HepG2 (cell line): ENCODE results near the gene HIVEP2.

ENCODE experiments used
- HNRNPLL ChIP-seq: fragments of 200-400 bp; formaldehyde crosslinking; IDR thresholded peaks from 2 replicates; pipeline ENCODE4 v1.6.1; 2017; ENCODE audit warnings: mild to moderate bottlenecking, low read depth, low read length; ENCODE audit not compliant: poor library complexity, severe bottlenecking
- SALL1 ChIP-seq: sonication (generic); formaldehyde crosslinking; IDR thresholded peaks from 2 replicates; pipeline ENCODE4 v1.8.0; 2022; ENCODE audit warnings: mild to moderate bottlenecking, missing genetic modification reagents
- TRIM24 ChIP-seq: sonication (generic); formaldehyde crosslinking; IDR thresholded peaks from 2 replicates; pipeline ENCODE4 v1.8.0; 2022; ENCODE audit warnings: mild to moderate bottlenecking, missing genetic modification reagents
- TF ChIP-seq, protein P1 (sequence below): sonication (generic); formaldehyde crosslinking; IDR thresholded peaks from 2 replicates; pipeline ENCODE4 v1.4.0; 2020; ENCODE audit warnings: missing genetic modification reagents
- TF ChIP-seq, protein P2 (sequence below): sonication (generic); formaldehyde crosslinking; IDR thresholded peaks from 2 replicates; pipeline ENCODE4 v1.5.0; 2020; ENCODE audit warnings: mild to moderate bottlenecking, missing genetic modification reagents, moderate library complexity
- TF ChIP-seq, protein P3 (sequence below): sonication (generic); formaldehyde crosslinking; IDR thresholded peaks from 2 replicates; pipeline ENCODE4 v1.4.0; 2020; ENCODE audit warnings: low read depth, mild to moderate bottlenecking, missing genetic modification reagents

DNA sequence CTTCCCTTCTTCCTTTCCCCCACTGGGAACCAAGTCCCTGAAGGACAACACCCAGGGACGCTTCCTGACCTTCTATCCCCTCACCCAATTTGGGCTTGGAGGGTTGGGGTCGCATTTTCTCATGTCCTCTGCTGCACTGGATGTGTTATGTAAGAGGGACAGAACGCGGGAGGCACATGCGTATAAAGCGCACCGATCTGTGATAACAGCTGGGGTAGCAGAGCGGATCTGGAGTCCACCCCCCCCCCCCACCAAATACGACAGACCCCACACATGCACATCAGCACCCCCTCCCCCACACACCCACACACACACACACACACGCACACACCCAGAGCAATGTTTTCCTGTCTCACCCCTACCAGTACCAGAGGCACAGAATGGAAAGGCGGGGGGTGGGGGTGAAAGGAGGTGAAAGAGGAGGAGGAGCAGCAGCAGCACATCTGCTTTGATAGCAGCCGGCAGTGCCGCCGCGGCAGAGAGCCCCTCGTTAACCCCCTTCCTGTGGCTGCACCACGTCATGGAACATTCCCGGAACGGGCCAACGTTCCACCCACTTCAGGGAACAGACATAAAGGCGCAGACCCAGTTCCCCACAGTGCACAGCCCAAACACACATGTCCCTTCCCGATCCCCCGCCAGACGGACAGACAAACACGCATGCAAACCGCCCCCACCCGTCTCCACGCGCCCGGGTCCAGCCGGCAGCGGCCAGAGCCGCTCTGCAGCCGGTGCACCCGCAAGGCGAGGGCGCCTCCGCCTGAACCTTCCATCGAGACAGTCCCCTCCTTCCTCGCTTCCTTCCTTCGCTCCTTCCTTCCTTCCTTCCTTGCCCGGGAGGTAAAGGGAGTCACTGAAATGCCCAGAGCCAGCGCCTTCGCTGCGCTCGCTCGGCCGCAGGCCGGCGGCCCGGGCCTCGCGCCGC, 590 bp downstream of the HIVEP2 start:
- peak; percentile 56 for TF ChIP-seq SALL1 (CRISPR knock-in tag)
- TF ChIP-seq, protein P1, sequence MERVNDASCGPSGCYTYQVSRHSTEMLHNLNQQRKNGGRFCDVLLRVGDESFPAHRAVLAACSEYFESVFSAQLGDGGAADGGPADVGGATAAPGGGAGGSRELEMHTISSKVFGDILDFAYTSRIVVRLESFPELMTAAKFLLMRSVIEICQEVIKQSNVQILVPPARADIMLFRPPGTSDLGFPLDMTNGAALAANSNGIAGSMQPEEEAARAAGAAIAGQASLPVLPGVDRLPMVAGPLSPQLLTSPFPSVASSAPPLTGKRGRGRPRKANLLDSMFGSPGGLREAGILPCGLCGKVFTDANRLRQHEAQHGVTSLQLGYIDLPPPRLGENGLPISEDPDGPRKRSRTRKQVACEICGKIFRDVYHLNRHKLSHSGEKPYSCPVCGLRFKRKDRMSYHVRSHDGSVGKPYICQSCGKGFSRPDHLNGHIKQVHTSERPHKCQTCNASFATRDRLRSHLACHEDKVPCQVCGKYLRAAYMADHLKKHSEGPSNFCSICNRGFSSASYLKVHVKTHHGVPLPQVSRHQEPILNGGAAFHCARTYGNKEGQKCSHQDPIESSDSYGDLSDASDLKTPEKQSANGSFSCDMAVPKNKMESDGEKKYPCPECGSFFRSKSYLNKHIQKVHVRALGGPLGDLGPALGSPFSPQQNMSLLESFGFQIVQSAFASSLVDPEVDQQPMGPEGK, result peak; percentile 72
- TF ChIP-seq, protein P2, sequence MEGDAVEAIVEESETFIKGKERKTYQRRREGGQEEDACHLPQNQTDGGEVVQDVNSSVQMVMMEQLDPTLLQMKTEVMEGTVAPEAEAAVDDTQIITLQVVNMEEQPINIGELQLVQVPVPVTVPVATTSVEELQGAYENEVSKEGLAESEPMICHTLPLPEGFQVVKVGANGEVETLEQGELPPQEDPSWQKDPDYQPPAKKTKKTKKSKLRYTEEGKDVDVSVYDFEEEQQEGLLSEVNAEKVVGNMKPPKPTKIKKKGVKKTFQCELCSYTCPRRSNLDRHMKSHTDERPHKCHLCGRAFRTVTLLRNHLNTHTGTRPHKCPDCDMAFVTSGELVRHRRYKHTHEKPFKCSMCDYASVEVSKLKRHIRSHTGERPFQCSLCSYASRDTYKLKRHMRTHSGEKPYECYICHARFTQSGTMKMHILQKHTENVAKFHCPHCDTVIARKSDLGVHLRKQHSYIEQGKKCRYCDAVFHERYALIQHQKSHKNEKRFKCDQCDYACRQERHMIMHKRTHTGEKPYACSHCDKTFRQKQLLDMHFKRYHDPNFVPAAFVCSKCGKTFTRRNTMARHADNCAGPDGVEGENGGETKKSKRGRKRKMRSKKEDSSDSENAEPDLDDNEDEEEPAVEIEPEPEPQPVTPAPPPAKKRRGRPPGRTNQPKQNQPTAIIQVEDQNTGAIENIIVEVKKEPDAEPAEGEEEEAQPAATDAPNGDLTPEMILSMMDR, result no peak
- TF ChIP-seq, protein P3, sequence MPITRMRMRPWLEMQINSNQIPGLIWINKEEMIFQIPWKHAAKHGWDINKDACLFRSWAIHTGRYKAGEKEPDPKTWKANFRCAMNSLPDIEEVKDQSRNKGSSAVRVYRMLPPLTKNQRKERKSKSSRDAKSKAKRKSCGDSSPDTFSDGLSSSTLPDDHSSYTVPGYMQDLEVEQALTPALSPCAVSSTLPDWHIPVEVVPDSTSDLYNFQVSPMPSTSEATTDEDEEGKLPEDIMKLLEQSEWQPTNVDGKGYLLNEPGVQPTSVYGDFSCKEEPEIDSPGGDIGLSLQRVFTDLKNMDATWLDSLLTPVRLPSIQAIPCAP, result no peak
- TF ChIP-seq HNRNPLL, result peak; percentile 83
- no peak for TF ChIP-seq TRIM24 (CRISPR knock-in tag)
